HG03108 (cell line): ENCODE measurements around the gene GSPT1.
"Not testable (repeated sequence)": the region's sequence is repeated elsewhere in the genome, so short reads cannot be mapped to it uniquely, and the experiment has no call there.

Source experiments
- ATAC-seq: cut with Tn5 transposase; IDR thresholded peaks from one replicate; pipeline ENCODE4 v1.9.1; 2021; ENCODE audit warnings: moderate library complexity; ENCODE audit not compliant: unreplicated experiment

The GSPT1 gene

DNA sequence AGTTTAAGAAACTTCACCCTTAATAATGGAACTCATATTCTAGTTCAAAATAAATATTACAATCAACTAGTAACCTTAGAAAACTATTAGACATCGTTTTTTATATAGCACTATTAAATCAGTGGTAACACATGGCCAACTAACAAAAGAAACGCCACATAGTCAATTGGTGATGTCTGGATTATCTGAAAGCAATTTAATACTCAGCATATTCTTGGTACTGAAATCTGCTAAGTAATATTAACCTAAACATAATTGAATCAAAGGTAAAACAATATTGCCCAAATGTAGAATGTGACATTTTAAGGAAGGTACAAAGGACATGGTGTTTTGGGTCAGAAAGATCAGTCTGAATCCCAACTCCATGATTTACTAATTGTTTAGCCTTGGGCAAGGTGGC, 53.3 kb downstream of the GSPT1 start:
- no peak for ATAC-seq

DNA sequence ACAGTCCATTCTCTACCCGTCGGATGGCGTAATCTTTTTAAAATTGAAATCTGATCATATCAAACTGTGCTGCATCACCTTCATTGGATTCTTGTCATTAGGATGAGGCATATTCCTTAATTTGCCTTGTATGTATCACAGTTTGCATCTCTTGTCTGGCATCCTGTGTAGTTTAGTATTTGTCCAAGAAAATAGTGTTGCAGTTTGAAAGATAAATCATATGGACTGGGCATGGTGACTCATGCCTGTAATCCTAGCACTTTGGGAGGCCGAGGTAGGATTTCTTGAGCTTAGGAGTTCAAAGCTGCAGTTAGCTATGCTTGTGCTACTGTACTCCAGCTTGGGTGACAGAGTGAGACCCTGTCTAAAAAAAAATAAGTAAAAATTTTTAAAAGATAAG, 58.6 kb downstream of the GSPT1 start:
- no peak for ATAC-seq

DNA sequence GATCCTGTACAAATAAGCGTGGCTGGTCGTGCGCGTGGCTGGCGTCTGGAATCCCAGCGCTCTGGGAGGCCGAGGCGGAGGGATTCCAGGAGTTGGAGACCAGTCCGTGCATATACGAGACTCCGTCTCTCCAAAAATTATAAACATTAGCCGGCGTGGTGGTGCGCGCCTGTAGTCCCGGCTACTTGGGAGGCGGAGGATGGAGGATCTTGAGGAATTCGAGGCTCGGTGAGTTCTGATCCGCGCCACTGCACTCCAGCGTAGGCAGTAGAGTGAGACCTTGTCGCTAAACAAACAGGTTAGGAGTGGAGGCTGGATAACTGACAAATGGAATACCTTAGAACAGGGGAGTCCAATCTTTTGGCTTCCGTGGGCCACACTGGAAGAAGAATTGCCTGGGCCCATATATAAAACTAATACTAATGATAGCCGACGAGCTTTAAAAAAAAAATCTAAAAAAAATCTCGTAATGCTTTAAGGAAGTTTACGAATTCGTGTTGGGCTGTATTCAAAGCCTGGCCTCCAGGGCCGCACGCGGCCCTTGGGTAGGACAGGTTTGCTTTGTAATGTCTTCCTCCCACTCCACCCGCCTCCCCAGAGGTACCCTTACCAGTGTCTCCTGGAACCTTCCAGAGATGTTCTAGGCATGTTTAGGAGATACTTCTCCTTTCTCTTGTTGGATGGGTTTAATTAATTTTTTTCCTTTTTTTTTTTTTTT, 63.5 kb downstream of the GSPT1 start:
- ATAC-seq, result no peak

DNA sequence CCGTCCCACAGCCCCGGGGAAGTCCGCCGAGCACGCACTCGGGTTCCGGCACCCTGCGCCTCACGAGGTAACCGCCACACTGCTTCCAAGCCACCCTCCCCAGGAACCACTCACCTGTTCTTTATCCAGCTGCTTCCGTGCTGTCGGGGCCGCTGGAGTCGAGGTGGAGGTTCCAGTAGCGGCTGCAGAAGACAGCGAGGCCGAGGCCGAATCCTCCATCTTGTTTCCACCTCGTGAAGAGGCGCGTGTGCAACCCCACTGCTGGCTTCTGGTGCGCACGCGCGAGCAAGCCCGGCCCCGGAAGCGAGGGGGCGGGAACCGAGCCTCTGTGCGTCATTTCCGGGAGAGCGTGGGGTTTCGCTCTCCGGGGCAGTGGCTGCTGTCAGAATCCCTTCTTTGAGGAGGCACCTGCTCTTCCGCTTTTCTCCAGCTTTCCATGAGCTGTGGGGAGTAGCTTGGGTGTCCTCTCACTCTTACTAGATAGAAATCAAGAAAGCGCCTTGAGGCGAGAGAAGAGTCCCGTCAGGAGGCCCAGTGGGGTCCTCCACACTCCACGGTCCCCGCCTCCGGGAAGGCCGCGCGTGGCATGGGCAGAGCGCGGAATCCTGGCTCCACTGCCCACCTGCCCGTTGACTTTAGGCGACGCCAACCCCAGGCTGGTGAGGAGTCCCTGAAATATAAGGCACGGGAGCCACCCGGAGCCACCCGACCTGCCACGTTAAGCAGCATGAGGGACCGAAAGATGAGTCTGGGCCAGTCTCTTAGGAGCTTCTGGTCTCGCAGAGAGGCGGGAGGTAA, 64.3 kb downstream of the GSPT1 start, which contains the start of gene RSL1D1:
Gene RSL1D1, minus strand, starts transcription at position 249 of the 798 bp plus-strand sequence. Its CDS starts 30 bp downstream, at position 219.
- ATAC-seq, result peak; percentile 82

DNA sequence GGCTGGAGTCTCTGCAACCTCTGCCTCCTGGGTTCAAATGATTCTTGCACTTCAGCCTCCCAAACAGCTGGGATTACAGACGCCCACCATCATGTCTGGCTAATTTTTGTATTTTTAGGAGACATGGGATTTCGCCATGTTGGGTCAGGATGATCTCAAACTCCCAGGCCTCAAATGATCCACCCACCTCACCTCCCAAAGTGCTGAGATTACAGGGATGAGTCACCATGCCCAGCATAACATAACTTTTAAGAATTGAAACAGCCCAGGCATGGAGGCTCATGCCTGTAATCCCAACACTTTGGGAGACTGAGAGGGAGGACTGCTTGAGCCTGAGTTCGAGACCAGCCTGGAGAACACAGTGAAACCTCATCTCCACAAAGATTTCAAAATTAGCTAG, 66.9 kb downstream of the GSPT1 start:
- no peak for ATAC-seq

DNA sequence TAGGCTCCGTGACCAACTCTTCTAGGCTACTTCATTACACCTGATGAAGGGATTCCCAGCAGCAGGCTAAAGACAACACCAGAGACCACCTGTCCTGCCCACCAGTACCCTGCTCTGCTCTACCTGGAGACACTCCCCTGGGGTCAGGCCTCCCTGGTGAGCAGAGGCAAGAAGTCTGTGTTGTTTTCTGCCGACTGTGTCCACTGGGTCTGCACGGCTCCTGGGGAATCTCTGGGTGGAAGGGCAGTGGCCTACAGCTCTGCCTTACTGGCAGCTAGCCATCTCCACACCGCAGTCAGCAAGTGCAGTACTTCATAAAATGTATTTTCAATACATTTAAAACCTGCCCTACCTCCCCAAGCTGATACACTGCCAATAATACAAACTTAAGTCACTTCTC, 71.3 kb downstream of the GSPT1 start:
- no peak for ATAC-seq

DNA sequence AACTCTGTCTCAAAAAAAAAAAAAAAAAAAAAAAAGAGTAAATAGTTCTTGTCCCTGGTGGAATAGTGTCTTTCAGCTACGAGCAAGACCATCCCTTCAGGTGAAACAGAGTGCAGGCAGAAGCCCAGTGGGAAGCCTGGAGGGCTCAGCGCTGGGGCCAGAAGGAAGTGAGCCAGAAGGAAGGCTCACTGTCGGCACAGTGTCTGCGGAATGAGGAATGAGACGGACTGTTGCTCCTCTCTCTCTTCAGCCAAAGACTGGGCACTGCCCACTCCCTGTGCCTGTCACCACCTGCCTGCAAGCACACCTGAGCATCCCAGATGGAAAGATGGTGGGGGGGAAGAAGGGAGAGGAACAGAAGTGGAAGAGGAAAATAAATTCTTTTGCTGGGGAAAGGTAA, 71.9 kb downstream of the GSPT1 start:
- no peak for ATAC-seq

DNA sequence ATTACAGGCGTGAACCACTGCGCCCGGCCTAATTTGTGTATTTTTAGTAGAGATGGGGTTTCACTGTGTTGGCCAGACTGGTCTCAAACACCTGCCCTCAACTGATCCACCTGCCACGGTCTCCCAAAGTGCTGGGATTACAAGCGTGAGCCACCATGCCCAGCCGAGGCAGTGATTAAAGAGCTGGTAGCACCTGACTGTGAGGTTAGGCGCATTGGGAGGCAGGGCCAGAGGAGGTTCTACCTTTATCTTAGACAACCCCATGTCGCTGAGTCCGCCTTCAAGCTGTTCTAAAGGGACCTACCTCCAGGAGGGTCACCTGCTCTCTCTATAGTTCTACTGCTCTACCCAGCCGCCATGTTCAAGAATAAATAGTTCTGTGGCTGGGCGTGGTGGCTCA, 72.5 kb downstream of the GSPT1 start:
- no peak for ATAC-seq

DNA sequence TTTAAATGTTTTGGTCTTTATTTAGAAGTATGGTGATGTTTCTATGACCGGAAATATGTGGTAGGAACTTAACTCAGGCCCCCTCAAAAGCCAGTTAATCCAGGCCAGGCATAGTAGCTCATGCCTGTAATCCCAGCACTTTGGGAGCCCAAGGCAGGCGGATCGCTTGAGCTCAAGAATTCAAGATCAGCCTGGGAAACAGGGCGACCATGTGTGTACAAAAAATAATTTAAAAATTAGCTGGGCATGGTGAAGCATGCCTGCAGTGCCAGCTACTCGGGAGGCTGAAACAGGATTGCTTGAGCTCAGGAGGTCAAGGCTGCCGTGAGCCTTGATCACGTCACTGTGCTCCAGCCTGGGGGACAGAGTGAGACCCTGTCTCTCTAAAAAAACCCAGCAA, 74.7 kb downstream of the GSPT1 start:
- ATAC-seq, result no peak

DNA sequence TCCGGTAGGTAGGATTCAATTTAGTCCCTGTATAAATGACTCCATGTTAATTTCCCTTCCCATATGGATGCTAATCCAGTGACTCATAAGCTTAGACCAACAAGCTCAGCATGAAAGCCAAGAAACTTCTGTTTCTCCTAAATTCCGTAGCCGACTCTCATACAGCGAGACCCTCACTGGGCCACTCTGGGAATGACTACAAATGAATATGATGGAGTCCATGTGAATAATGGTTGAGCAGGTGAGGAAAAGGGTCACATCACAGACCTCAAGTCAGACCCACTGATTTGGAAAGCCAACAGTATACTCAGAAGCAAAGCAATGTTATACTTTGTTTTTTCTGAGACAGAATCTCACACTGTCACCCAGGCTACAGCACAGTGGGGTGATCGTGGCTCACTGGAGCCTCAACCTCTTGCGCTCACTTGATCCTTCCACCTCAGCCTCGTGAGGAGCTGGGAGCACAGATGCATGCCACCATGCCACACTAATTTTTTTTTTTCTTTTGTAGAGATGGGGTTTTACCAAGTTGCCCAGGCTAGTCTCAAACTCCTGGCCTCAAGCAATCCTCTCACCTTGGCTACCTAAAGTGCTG, 79.0 kb downstream of the GSPT1 start:
- no peak for ATAC-seq

DNA sequence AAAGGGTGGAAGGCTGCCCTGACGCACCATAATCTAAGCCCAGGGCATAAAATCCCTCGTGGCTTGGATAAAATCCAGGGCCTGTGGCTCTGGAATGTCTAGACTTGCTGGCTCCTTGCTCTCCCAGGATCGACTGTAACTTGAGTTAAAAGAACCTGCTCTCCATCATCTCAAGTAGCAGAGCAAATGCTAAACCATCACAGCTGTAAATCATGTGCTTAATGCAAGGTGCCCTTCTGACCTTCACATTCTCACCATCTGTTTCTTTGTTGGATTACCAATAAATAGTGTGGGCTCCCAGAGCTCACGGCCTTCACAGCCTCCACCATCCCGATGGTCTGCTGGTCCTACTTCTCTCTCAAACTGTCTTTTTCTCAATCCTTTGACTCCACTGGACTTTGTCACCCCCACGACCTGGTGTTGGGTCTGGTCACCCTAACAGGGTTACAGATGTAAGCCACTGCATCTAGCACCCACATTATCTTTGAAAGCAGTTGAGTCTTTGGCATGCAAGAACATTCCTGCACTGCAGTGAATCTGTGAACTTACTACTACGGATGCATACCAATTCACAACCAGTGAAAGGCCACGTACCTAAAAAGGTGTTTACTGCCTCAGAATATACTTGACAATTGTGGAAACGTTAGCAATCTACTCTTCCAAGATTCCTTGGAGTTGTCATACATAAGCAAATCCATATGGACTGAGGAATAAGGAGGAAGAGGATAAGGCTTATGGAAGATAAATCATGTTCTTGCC, 79.7 kb downstream of the GSPT1 start:
- ATAC-seq, result no peak

DNA sequence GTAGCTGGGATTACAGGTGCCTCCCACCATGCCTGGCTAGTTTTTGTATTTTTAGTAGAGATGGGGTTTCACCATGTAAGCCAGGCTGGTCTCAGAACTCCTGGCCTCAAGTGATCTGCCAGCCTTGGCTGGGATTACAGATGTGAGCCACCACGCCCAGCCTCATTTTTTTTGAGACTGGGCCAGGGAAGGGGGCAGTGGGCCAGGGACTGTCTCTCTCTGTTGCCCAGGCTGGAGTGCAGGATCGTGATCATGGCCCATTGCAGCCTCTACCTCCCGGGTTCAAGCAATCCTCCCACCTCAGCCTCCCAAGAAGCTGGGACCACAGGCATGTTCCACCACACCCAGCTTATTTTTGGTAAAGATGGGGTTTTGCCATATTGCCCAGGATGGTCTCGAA, 80.4 kb downstream of the GSPT1 start:
- ATAC-seq, result no peak

DNA sequence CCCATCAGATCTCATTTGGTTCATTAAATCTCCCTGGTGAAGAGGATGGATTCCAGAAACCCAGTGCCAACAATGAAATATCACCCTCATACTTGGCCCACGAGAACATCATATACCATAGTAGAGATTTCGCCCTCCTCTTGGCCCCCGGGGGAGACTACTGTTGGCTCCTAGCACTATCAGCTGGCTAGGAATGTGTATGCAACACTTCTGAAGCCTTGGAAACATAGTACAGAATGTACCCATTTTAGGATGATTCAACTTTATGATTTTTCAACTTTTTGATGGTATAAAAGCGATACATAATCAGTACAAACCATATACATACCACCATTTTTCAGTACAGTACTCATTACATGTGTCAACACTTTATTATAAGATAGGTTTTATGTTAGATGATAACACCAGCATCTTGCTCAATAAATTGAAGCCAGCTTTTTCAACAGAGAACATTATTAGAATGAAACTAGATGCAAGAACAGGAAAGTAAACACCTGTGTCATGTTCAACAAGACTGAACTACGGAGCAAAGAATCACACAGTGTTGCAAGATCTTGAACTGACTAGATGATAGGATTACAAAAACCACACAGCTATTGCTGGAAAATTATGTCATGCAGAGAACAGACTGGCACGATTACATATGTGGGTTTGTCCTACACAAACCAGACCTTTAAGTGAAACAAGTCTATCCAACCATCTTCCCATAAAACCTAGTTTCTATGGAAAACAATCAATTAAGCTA, 81.6 kb downstream of the GSPT1 start:
- no peak for ATAC-seq

DNA sequence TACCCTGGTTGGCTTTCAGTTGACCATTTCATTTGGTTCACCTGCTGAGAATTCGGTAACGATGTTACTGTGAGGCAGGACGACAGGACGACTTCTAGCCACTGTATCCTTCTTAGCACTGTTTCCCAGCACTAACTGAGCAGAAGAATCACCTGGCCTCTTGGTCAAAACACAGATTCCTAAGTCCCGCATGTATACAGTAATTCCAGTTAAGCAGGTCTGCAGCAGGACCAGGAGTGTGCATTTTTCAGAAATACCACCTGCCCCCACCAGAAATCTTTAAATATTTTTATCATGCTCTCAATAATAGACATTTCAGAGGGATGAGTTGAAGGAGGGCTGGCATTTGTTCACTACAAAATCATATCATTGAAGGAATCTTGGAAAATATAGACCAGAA, 87.1 kb downstream of the GSPT1 start:
- no peak for ATAC-seq

DNA sequence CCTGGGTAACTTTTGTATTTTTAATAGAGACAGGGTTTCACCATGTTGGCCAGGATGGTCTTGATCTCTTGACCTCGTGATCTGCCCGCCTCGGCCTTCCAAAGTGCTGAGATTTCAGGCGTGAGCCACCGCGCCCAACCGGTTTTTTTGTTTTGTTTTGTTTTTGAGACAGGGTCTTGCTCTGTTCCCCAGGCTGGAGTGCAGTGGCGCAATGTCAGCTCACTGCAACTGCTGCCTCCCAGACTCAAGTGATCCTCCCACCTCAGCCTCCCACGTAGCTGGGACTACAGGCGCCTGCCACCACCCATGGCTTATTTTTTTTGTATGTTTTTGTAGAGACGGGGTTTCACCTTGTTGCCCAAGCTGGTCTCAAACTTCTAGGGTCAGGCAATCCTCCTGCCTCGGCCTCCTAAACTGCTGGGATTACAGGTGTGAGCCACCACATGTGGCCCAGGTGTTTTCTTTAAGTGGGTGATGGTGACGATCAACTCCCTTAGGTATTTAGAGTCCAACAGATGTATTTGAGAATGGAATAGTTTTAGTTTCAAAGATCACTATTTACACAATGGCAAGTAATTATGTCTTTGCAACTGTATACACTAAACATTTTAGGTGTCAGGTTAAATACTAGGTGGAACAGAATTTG, 90.1 kb downstream of the GSPT1 start:
- ATAC-seq, result not testable (repeated sequence)

DNA sequence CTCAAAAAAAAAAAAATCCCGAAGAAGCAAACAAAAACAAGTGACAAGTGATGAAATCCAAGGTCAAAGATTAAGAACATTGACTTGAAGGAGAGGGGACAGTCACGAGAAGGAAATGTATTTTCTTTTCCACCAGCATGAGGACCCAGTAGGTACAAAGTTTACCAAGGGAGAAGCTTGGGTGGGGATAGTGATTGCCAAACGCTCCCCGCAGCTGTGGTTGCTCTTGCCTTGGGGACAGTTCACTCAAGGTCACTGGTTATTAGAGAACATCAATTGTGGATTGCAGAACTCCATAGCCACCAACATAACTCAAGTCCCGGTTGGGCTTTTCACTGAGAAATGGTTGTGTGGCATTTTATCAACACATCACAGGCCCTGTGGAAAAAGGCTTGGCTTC, 91.4 kb downstream of the GSPT1 start:
- no peak for ATAC-seq

DNA sequence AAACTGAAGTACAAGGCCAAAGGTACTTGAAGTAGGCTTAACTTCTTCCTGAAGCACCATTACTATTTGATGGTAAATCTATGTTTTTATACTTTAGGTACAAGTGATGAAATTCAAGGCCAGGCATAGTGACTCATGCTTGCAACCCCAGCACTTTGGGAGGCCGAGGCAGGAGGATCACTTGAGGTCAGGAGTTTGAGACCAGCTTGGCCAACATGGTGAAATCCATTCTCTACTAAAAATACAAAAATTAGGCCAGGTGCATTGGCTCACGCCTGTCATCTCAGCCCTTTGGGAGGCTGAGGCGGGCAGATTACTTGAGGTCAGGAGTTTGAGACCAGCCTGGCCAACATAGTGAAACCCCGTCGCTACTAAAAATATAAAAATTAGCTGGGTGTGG, 92.1 kb downstream of the GSPT1 start:
- not testable (repeated sequence) for ATAC-seq

DNA sequence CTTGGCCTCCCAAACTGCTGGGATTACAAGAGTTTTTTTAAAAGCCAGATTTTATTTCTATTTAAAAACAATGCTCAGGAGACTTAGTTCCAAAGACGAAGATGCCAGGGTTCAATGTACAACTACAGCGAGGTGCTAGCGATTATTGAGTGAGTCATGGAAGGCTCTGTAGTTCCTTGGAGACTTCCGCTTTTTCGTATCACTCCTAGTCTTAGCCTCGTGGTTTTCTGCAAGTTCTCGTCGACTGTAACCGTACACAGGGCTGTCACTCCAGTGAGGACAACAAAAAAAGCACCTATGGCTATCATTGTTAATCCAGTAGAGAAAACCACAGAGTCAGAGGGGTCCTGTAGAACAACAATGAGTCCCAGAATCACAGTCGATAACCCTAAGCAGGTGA, 96.0 kb downstream of the GSPT1 start:
- no peak for ATAC-seq

DNA sequence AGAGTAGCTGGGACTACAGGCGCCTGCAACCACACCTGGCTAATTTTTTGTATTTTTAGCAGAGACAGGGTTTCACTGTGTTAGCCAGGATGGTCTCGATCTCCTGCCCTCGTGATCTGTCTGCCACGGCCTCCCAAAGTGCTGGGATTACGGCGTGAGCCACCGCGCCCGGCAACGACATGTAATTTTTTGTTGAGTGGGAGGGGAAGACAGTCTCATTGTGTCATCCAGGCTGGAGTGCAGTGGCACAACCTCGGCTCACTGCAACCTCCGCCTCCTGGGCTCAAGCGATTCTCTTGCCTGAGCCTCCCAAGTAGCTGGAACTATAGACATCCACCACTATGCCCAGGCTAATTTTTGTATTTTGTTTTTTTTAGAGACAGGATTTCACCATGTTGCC, 96.8 kb downstream of the GSPT1 start:
- not testable (repeated sequence) for ATAC-seq
